Colonic mucosa (tissue), 4 donors: ENCODE measurements around the gene RAB12. TPM values are rescaled to one million over a fixed set of nuclear protein-coding genes. Genes with fewer than 3 reads are reported as not detected.
"Not testable (repeated sequence)": the region's sequence is repeated elsewhere in the genome, so short reads cannot be mapped to it uniquely, and the experiment has no call there.

ENCODE experiments used
- DNase-seq: peaks from one replicate; pipeline ENCODE4 v3.0.0-alpha.2; 2020
- H3K27ac ChIP-seq: fragments of 200-600 bp; one replicate; pipeline ENCODE4 v1.8.0; 2021
- H3K27me3 ChIP-seq: fragments of 200-600 bp; one replicate; pipeline ENCODE4 v1.8.0; 2021
- H3K36me3 ChIP-seq: fragments of 200-600 bp; one replicate; pipeline ENCODE4 v1.8.0; 2021
- H3K4me1 ChIP-seq: fragments of 200-600 bp; one replicate; pipeline ENCODE4 v1.8.0; 2021; ENCODE audit warnings: mild to moderate bottlenecking
- H3K4me3 ChIP-seq: fragments of 200-600 bp; one replicate; pipeline ENCODE4 v1.8.0; 2021
- H3K9ac ChIP-seq, 2 donors: one replicate each; pipeline ENCODE4 v1.7.0; 2013; ENCODE audit warnings: control low read depth in 2 of 2, low read depth in 2 of 2, low read length in 2 of 2
- H3K9me3 ChIP-seq: fragments of 200-600 bp; one replicate; pipeline ENCODE4 v1.8.0; 2021
- CTCF ChIP-seq: fragments of 200-600 bp; IDR thresholded peaks from one replicate; pipeline ENCODE4 v1.8.0; 2022; ENCODE audit warnings: antibody characterized with exemption, mild to moderate bottlenecking
- intact Hi-C: fragments of 100-400 bp; cut with DNase I; formaldehyde crosslinking; loops from one replicate; pipeline ENCODE4 v1.14.1; 2022
- total RNA-seq, 2 donors: library from RNA; stranded (reverse); fragmentation: NEBNext Ultra II Directional in 1 of 2; extraction: Animal tissue kit (Norgen Biotek cat#: 25700) in 1 of 2; gene quantifications; one replicate each; pipeline ENCODE4 v1.2.1, GENCODE V29; 2021
- donor health status: healthy.
- donor health status: DM: no; HTN: no; CAD: no.
- donor health status: DM: no; HTN: no; CAD: no.

The RAB12 gene
- total RNA-seq, 2 donors from 2014 or later, result 11.2 to 19.6 TPM

DNA sequence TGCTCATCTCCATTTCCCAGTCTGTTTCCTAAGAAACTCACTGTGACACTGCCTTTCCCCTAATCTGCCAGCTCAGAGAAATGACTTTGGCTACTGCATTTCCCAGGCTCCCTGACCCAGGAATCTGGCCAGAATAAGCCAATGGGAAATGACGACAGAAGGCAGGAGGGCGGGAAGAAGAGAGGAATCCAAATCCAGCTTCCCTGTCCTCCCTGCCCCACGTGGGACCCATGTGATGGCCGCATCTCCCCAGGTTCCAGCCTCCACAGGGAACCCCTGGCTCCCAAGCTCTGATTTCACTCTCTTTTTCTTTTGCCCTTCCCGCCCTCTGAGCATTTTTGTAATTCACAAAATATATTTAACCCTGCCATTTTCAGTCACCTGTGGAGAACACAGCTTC, 37.8 kb upstream of the RAB12 start:
- H3K27me3 ChIP-seq, result no peaks in the 10 kb centered on the region
- TF ChIP-seq CTCF, result no peak
- no peak overlapping the region for H3K4me3 ChIP-seq
- H3K27ac ChIP-seq, result no peak overlapping the region
- H3K36me3 ChIP-seq, result no peaks in the 10 kb centered on the region
- H3K9me3 ChIP-seq, result no peaks in the 10 kb centered on the region
- H3K9ac ChIP-seq, result no peak overlapping the region
- intact Hi-C loops, result no loop called here
- no peak for DNase-seq
- no peaks in the 10 kb centered on the region for H3K4me1 ChIP-seq

DNA sequence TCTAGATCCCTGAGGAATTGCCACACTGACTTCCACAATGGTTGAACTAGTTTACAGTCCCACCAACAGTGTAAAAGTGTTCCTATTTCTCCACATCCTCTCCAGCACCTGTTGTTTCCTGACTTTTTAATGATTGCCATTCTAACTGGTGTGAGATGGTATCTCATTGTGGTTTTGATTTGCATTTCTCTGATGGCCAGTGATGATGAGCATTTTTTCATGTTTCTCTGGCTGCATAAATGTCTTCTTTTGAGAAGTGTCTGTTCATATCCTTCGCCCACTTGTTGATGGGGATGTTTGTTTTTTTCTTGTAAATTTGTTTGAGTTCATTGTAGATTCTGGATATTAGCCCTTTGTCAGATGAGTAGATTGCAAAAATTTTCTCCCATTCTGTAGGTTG, 35.5 kb upstream of the RAB12 start:
- H3K4me3 ChIP-seq, H3K27ac ChIP-seq, DNase-seq, H3K36me3 ChIP-seq, H3K4me1 ChIP-seq, H3K9me3 ChIP-seq, H3K9ac ChIP-seq, intact Hi-C loops, H3K27me3 ChIP-seq: not testable (repeated sequence)

GRCh38 chr18:8584798-8585197, 24.4 kb upstream of the RAB12 start:
- no peak overlapping the region for H3K27ac ChIP-seq
- no peaks in the 10 kb centered on the region for H3K36me3 ChIP-seq
- no peaks in the 10 kb centered on the region for H3K9me3 ChIP-seq
- no peaks in the 10 kb centered on the region for H3K4me1 ChIP-seq
- no peak overlapping the region for H3K9ac ChIP-seq
- no peak overlapping the region for H3K4me3 ChIP-seq
- TF ChIP-seq CTCF, result no peak
- DNase-seq, result no peak
- intact Hi-C loops, result no loop called here
- no peaks in the 10 kb centered on the region for H3K27me3 ChIP-seq

DNA sequence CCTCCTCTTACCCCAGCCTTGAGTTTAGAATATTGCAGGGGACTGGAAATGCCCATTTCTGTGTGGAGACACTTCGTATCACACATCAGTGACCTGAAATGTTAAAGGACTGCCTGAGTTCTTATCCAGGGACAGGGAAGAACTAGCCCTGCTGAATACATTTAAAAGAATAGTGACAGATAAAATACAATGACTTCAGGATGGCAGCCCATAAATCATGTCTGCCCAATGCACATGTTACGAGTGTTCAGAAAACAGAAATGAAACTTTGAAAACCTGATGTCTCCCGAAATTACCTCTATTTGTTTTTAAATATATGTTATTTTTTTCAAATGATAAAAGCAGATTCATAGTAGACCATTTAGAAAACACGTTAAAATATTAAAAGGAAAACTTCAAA, 22.3 kb upstream of the RAB12 start:
- intact Hi-C loops, result no loop called here

GRCh38 chr18:8595445-8595844, 13.8 kb upstream of the RAB12 start:
- intact Hi-C loops, result no loop called here
- H3K4me3 ChIP-seq, result no peak overlapping the region
- H3K9me3 ChIP-seq, result no peaks in the 10 kb centered on the region
- TF ChIP-seq CTCF, result no peak
- no peaks in the 10 kb centered on the region for H3K36me3 ChIP-seq
- DNase-seq, result no peak
- H3K27ac ChIP-seq, result no peak overlapping the region
- H3K4me1 ChIP-seq, result no peaks in the 10 kb centered on the region
- H3K9ac ChIP-seq, result no peak overlapping the region
- H3K27me3 ChIP-seq, result no peaks in the 10 kb centered on the region

More for the DNA sequence above, 22.3 kb upstream of the RAB12 start:
- Histone ChIP-seq H3K9ac (no peak overlapping the region), H3K9me3 (no peaks in the 10 kb centered on the region), H3K36me3 (no peaks in the 10 kb centered on the region), H3K4me1 (no peaks in the 10 kb centered on the region), H3K27me3 (no peaks in the 10 kb centered on the region), H3K4me3 (no peak overlapping the region), H3K27ac (no peak overlapping the region)
- no peak for DNase-seq
- TF ChIP-seq CTCF, result no peak

DNA sequence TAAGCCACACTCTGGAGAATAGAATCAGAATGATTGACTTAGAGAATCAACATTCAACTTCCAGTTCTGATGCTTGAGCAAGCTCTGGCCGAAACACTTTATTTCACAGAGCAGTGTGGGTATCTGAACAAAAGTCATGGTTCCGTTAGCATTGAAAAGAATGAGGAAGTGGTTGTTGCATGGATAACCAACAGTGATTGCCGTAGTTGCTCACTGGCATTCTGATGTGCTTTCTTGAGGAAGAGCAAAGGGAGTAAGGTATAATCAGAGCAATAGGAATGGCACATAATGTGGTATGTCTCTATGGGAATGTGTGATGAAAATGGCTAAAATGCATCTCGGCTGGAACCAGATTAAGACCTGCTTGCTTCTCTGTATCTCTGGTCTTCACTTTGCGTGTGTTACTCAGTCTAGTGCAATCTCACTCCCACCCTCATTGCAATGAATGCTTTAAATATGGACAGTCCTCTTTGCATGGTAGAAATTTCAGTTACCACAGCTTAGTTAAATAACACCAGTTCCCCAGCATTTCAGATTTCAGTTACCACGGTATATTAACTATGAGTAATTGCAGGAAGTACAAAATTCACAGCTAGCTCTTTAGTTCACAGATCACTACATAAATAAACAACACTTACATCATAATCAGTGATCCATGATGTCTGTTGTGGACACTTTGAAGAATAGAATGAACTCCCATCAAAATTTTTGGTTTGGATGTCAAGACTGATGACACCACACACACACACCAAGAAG, 7.8 kb upstream of the RAB12 start:
- Histone ChIP-seq H3K4me1 (no peaks in the 10 kb centered on the region), H3K9ac (no peak overlapping the region), H3K4me3 (no peak overlapping the region), H3K27me3 (no peaks in the 10 kb centered on the region), H3K36me3 (no peaks in the 10 kb centered on the region), H3K9me3 (no peaks in the 10 kb centered on the region), H3K27ac (no peak overlapping the region)
- no peak for DNase-seq
- intact Hi-C loops, result no loop called here
- TF ChIP-seq CTCF, result no peak
